Transverse colon (tissue), 3 donors: Measurements from ENCODE around the gene MAGI2.

Experiments used
- CTCF ChIP-seq, 5 experiments: fragments of 200-600 bp in 3 of 5; fragments of 450-650 bp in 2 of 5; sonication (generic) in 3 of 5; IDR thresholded peaks; 1 replicate in 2 of 5; 2 replicates in 3 of 5; pipeline ENCODE4 v1.5.1; 2016 to 2017; ENCODE audit warnings: antibody characterized with exemption in 5 of 5, inconsistent platforms in 3 of 5, mild to moderate bottlenecking in 2 of 5, moderate library complexity in 1 of 5
- EP300 ChIP-seq: sonication (generic); formaldehyde crosslinking; IDR thresholded peaks from one replicate; pipeline ENCODE4 v1.6.1; 2017; ENCODE audit warnings: antibody characterized with exemption, low read depth
- POLR2A ChIP-seq: fragments of 450-650 bp; IDR thresholded peaks from one replicate; pipeline ENCODE4 v1.6.1; 2016; ENCODE audit warnings: antibody characterized with exemption, mild to moderate bottlenecking, moderate library complexity

- no peak for TF ChIP-seq CTCF (IDR thresholded peaks at IDR 0.05)
- no peak for TF ChIP-seq POLR2A
- TF ChIP-seq EP300: no peak
Observed at GRCh38 chr7:78736548-78736947, 716.9 kb downstream of the MAGI2 start.
